NCI-H2029 treated with DMSO at 0.1 percent for 48 hours (cell line): ENCODE measurements around the gene LRRC4B.
"Not testable (repeated sequence)": the region's sequence is repeated elsewhere in the genome, so short reads cannot be mapped to it uniquely, and the experiment has no call there.

Source experiments
- DNase-seq: peaks from one replicate; lab custom pipeline; 2025; lab: John Stamatoyannopoulos, UW

The LRRC4B gene

DNA sequence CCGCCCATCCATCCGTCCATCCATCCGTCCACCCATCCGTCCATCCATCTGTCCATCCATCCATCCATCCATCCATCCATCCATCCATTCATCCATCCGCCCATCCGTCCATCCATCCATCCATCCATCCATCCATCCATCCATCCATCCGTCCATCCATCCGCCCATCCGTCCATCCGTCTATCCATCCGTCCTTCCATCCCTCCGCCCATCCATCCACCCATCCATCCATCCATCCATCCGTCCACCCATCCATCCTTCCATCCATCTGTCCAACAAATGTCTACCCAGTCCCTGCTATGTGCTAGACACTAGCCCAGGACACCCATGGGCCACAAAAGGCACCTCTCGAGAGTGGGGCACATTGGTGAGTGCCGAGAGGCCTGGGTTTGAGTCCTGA is 15.7 kb downstream of the LRRC4B start:
- DNase-seq: no peak

DNA sequence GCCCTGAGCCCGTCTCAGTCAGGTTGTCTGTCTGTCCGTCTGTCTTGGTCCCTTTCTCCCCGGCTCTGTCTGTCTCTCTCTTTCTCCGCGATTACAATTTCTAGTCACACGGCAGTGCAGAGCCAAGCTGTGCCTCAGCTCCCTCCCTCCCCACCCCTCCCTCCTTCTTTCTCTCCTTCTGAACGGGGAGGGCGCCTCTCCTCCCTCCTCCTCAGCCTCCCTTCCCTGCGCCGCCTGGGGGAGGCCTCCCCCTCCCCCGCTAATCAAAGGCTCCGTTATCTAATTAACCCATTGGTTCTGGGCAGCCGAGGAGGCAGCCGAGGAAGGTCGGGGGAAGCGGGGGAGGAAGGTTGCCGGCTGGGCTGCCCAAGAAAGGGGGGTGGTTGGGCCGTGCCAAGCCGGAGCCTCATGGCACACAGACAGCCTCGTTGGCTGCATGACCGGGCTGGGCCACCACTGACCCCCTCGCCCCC is 16.5 kb downstream of the LRRC4B start:
- no peak for DNase-seq

DNA sequence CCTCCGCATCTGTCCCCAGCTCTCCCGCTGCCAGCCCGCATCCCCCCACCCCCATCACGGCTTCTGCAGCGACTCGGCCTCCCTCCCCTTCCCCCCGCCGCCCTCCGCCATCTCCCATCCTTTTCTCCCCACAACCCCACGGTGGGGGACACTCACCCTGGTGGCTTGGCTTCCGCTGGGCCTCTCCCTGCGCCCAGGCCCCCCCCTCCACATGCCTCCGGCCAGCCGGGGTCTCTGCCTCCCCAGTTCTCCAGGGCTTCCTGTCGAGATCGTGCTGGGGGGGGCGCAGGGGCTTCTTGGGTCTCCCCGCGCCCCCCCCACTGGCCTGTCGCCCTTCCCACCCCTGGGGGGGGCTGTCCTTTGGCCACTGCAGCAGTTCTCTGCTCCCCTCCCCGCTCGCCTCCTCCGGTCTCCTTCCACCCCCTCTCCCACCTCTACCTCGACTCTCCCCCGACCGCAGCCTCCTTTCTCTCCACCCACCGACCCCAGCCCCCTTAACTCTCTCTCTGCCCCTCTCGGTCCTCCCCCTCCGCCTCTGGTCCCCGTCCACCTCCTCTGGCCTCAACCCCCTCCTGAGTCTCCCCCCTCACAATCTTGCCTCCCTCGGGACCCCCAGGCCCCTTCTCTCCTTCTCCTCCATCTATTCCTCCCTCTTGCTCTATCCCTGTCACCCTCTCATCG is 17.1 kb downstream of the LRRC4B start:
- DNase-seq: no peak

DNA sequence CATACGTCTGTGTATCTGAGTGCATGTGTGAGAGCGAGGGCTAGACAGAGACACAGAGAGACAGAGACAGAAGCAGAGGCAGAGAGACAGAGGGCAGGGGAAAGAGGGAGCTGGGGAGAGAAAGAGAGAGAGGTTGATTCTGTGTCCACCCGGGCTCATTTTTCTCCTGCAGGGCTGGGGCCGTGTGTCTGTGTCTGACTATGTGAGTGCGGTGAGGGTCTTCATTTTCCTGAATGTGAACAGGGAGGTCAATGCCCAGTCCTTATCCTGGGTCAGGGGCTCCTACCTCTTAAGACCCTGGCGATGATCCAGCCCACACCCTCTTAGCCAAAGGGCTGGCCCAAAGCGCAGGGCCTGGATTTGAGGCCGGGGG is 17.7 kb downstream of the LRRC4B start:
- DNase-seq: no peak

DNA sequence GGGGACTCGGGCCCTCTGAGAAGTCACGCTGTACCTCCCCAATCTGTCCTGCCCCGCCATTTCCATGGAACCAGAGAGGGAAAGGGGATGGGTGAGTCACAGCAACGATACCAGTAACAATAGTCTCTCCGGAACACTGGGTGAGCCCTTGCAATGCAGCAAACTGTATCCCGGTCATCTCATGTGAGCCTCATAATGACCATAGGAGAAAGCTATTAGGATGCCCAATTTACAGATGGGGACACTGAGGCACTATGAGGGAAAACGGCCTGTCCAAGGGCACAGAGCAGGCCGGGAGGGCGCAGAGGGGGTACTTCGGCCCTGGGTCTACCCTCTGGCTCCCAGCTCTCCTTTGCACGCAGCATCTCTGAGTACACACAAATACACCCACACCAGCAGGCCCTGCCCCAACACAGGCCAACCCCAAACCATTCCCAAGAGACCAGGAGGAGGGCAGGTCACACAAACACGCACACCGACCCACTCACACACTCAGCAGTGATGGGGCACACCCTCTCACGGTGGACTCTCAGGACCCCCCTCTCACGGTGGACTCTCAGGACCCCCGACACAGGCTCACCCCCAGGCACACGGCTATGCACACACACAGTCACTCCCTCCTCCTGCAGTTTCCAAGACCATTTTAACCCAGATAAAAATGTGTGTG is 18.2 kb downstream of the LRRC4B start:
- no peak for DNase-seq

DNA sequence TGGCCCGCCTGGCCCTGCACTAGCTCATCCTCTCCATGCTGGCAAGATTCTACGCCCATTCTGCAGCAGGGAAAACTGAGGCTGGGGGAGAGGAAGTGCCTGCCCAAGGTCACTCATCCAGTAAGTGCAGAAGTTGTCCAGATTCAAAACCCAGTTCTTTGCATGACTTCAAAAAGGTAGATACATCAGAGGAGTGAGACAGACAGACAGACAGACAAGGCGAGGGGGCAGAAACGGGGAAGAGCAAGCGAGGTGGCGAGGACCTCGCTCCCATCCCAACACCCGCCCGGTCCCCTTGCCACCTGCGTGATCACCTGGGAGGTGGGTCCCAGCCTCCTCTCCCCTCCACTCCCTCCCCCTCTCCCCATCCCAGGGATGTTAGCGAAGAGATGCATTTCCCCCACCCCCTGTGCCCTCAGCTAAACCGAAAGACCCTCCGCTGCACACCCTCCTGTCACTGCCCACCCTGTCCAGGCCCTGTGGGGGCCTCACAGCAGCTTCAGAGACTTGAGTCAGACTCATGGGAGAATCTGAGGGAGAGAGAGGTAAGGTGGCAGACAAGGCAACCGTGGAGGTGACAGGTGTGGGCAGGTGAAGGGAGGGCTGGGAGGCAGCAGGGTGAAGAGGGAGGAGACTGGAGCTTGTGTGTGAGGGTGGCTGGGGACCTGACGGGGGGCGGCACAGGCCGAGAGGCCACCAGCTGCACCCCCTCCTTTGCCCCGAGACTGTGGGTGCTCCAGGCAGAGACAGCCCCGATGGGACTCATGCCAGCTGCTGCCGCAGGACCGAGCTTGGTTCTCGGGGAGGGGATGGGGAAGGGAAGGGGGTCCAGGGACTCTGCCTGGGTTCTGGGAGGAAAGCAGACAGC is 18.9 kb downstream of the LRRC4B start:
- no peak for DNase-seq

DNA sequence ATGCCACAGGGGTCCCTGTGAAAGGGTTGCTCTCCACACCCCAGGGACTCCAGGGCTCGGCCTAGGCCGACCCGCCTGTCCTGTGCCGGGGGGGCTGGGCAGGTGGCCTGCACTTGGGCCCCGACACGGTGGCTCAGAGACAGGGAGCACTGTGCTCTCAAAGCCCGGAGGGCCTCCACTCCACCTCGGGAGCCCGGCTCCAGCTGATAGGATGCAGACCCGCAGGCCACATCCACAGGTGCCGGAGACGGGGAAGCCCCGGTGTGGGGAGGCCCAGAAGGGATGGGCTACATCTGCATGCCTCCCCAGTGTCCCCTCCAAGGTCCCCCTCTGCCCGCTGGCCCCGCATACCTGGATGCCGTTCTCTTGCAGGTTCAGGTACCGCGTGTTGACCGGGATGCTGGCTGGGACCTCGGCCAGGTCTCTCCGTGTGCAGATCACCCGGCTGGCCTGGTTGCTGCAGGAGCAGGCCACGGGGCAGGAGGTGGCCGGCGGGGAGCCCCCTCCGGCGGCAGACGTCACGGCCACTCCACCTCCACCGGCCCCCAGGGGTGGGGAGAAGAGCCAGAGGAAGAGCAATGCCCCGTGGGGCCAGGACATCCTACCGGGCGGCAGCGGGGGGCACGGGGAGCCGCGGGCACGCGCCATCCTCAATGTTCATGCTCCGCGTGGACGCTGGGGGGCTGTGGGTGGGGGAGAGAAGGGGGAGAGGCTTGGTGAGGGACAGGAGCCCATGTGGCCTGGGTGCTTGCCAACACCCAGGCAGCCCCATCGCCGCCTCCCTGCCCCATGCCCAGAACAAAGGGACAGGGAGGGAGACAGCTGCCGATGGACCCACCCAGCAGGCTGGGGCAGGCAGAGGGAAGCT is 19.8 kb downstream of the LRRC4B start:
- DNase-seq: no peak

DNA sequence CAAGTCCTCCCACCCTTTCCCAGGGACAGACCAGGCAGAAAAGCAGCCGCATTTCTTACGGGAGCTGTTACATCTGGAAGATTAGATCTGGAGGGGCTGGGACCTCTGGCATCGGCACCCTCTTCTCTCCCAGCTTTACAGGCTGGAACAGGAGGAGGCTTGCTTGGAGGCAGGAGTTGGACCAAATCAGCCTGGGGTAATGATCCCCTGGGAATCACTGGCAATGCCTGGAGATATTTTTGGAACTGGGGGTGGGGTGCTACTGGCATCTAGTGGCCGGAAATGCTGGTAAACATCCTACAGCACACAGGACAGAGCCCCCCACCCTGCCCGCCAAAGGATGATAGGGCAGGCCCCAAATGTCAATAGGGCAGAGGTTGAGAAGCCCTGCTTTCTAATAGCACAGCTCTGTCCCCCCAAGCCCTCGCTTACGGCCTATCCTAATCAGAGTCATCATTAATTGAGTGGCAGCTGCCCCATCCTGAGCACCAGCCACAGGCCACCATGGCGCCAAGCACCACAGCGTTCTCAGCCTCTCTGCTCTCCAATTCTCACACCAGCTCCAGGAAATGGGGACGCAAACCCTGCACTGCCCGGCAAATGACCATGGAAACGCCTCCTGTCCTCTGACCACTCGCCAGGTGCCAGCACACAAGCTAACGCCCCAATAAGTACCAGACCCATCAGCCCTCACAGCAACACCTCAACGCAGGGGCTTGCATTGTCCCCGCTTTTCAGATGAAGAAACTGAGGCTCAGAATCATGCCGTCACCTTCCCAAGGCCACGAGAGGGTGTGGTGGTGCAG is 20.6 kb downstream of the LRRC4B start:
- DNase-seq: no peak

DNA sequence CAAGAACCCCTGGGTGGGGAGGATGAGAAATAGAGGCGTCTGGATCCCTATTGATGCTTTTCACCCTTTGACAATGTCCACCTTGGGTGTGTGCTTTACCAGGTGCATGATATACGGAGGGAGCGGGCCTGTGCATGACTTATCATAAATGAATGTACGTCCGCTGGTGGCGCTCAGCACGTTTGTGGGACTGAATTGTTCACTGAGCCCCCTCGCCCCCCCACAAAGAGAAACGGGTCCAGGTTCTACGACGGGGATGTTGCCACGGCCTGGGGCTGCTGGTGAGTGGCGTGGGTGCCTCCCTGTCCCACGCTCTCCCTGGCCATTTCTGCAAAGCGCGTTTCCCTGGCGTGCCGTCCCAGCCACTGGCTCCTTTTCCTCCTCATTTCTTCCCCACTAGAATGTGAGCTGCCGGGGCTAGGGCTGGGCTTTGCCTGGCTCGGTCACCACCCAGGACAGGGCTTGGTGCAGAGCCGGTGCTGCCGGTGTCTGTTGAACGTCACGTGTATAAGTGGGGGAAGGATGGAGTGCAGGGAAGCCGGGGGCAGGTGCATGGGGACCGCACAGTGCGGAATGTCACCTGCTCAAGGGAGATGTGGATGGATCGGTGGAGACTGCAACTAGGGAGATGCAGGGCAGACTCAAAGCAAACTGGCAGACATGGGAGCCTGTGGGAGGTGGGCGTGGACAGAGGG is 21.6 kb downstream of the LRRC4B start:
- DNase-seq: no peak

DNA sequence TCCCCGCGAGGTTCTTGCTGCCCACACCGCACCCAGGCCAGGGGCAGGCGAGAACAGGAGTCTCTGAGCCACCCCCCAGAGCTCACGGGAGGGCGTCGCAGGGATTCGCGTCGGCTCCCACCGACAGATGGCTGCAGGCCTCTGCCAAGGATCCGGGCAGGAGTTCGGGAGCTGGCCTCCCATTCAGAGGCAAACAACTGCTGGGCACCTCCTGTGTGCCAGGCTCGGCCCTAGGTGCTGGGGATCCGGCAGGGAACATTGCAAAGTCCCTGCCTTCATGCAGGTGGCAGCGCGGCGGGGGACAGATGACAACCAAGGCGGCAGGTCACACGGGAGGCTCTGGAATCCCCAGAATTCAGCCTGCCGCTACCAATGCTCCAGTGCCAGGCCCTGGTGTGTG is 25.3 kb downstream of the LRRC4B start:
- no peak for DNase-seq

DNA sequence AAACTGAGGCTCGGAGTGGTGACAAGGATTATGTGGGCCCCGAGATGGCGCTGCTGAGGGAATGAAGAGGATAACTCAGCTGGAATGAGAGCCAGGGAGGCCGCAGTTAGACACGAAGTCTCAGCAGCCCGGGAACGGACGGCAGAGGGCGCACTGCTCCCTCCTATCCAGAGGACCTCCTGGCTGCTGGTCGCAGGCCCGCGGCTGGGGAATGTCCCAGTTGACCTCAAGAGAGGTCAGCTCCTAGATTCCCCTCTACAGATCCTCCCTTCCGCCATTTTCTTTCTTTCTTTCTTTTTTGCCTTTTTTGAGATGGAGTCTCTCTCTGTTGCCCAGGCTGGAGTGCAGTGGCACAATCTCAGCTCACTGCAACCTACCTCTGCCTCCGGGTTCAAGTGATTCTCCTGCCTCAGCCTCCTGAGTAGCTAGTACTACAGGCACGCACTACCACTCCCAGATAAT is 30.4 kb downstream of the LRRC4B start:
- DNase-seq: no peak

DNA sequence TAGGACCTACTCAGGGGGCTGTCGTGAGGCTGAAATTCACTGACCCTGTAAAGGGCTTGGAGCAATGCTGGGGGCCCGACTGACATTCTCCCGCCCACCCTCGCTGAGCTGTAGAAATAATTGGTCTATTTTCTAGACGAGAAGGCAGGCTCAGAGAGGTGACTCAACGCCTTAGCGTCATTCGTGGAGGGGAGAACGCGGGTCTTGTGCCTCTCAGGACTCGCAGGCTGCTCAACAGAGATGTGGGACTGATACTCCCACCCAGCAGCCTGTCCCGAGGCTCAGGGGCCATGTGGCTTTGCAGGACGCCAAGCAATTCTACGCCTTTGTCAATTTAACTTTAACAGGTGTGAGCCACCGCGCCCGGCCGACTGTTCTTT is 30.9 kb downstream of the LRRC4B start:
- DNase-seq: no peak

DNA sequence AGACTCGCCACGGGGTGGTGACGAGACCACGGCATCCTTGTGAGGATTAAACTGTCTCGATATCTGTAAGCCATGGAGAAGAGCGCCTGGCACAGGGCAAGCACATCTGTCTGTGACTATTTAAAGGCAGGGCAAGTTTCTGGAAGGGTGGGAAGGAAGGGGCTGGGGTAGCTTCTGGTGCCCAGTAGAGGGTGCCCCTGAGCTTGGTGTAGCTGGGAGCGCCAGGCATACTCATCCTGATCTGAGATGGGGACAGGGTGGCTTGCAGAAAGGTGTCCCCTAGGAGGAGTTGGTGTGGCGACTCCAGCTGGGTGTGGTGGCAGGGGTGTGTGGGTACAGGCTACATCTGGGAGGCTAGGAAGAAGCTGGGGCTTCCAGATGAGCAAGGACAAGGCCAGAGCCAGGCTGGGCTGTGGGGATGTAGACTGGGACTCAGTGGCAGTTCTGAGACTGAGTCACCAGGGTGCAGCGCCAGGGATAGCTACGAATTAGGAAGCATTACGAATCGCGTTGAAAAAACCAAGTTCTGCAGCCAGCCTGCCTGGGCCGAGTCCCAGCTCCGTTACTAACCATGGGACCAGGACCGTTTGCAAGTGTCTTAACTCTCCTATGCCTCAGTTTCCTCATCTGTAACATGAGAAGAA is 31.5 kb downstream of the LRRC4B start:
- DNase-seq: no peak

DNA sequence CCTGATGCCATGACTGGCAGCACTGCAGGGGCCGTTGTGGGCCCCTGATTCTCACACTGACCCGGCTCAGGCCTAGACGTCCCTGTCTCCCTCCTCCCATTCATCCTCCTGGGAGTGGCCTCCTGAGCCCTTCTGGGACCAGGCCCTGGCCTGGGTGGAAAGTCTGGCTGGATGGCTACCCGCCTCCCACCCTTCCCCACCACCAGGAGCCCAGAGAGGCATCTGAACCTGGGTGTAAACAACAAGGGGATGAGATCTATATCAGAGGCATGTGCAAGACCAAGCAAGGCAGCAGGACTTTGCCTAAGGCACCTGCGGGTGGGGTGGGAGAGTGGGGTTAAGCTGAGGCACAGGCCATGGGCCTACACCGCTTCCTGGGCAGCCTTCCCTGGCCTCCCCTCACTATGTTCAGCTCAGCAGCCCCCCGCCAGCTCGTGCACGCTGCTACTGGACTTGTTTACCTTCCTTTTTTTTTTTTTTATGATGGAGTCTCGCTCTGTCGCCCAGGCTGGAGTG is 32.5 kb downstream of the LRRC4B start:
- DNase-seq: no peak

DNA sequence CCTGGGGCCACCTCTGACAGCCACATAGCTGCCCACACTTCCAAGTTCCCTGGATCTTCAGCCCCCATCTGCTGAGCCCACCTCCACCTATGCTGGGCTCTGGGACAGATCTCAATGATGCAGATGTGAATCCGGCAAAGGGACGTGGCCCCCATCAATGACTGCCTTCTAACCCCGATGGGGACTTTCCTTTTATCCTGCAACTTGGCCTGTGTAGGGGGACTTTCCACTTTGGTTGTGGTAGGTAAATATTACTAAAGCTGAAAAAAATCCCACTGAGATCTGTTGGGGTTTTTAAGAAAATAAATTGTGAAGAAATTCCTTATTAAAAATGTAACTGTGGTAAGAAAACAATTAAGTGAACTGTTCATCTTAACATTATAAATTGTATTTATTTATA is 33.8 kb downstream of the LRRC4B start:
- no peak for DNase-seq

DNA sequence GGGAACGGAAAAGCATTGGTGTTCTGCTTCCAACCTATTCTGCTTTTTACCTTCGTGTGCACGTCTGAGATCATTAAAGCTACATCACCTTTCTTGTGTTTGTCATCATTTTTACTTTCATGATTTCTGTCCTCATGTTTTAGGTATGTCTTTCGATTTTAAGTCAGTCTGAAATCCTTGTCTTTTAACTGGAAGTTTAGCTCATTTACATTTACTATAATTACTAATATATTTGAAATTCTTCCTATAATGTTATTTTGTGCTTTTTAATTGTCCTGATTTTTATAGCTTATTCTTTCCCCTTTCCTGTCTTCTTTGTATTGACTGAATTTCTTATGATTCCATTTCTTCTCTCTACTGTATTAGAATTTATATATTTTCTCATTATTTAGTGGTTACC is 35.3 kb downstream of the LRRC4B start:
- DNase-seq: no peak

DNA sequence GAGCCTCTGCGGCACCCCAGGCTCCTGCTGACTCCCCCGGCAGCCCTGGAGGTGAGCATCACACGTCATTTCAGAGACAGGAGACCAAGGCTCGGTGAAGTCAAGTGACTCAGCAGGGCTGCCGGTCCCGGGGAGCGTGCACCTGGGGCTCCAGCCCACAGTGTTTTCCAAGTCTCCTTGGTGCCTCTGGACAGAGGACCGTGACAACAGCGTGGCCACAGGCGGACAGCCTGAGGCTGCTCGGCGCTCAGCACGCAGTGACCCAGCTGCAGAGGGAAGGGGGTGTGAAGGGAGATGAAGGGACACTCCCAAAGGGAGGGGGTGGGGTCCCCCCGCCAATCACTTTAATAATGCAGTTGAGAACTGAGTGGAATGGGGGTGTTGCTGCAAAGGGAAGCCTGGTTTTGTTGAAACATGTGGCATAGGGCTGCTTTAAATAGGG is 37.0 kb downstream of the LRRC4B start:
- DNase-seq: no peak

DNA sequence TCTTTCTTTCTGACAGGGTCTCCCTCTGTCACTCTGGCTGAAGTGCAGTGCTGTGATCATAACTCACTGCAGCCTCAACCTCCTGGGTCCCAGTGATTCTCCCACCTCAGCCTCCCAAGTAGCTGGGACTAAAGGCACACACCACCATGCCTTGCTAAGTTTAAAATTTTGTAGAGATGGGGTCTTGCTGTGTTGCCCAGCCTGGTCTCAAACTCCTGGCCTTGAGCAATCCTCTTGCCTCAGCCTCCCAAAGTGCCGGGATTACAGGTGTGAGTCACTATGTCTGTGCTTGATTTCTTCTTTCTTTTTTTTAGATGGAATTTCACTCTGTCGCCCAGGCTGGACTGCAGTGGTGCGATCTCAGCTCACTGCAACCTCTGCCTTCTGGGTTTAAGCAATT is 40.2 kb downstream of the LRRC4B start:
- DNase-seq: not testable (repeated sequence)

DNA sequence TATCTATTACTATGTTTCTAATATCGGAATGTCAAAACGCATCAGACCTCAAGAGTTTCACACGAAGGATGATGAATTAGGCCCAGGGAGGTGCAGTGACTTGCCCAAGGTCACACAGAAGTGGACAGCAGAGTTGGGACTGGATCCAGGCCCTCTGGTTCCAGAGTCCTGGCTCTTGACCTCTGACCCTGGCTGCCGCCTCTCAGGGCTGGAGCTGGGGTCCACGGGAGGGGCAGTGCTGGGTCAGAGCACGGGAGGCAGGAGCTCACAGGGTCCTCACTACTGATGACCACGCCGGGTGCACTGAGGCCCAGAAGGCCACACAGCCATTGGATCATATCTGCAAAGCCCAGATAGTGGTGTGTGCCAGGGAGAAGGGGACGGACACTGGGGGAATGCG is 45.4 kb downstream of the LRRC4B start:
- DNase-seq: no peak
